HG03469 (cell line): ENCODE results near the gene ADAM12.
"Not testable (repeated sequence)": the region's sequence is repeated elsewhere in the genome, so short reads cannot be mapped to it uniquely, and the experiment has no call there.

Source experiments
- ATAC-seq: cut with Tn5 transposase; IDR thresholded peaks from one replicate; pipeline ENCODE4 v1.9.1; 2021; ENCODE audit warnings: mild to moderate bottlenecking, moderate library complexity, moderate number of reproducible peaks; ENCODE audit not compliant: unreplicated experiment

Gene ADAM12

DNA sequence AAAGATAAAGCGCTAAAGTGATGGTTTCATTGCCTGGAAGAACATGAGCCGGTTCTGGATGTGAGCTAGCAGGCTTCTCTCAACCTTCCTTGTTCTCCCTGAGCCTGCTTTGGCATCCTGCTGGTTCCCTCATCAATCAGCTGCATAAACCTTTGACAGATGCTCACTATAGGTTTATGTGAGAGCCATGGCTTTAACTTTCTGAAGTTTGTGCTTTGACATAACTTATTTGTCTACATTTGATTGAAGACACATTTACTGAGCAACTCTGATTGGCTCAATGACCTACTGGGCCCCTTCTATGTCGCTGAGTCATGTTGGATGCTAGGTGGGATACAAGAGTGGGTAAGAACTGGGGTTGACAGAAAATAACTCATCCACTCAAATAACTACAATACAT, 192.0 kb downstream of the ADAM12 start:
- no peak for ATAC-seq

DNA sequence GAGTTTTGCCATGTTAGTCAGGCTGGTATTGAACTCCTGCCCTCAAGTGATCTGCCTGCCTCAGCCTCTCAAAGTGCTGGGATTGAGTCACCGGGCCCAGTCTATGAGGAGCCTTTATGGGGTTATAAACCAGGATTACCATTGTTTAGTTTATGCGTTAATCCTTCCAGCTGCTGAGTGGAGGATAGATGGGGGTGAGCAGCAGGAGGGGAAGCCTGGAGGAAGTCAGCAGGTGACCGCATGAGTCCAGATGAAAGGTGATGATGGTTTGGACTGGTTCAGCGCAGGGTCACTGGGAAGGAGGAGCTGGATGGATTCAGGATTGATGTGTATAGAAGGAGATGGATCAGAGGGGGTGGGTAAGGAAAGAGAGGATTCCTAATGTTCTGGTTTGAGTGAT, 197.1 kb downstream of the ADAM12 start:
- ATAC-seq: no peak

DNA sequence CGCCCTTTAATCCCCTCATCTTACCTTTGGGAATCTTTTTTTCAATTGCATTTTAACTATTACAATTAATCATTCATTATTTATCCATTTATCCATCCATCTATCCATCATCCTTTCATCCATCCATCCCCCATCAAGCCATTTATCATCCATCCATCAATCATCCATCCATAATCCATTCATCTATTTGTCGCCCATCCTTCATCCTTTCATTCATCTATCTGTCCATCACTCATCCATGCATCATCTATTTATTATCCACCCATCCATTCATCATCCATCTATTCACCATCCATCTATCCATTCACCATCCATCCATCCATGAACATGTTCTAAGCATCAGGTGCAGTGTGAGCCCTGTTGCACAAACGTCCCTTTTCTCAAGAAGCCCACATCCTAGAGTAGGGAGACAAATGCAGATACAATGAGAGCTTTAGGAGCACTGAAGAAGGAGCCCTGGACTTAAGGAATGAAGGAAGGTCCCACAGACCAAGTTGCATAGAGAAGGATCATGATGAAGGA, 199.5 kb downstream of the ADAM12 start:
- ATAC-seq: no peak

DNA sequence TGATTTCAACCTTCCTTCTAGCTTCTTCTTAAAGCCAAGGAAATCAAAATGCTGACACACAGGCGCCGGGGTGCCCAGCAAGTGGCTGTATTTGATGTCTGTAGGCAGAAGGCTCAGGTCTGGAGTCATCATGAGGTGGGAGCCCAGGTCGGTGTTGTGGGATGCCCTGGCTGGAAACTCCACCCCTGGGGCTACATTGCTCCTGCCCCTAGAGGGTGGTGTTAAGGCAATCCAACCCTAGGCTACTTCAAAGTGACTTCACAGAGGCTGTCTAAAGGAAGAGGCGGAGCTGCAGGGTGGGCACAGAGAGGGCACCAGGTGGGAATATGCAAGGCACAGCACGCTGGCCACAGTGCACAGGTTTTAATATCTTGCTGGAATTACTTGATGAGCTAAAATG, 200.9 kb downstream of the ADAM12 start:
- no peak for ATAC-seq

DNA sequence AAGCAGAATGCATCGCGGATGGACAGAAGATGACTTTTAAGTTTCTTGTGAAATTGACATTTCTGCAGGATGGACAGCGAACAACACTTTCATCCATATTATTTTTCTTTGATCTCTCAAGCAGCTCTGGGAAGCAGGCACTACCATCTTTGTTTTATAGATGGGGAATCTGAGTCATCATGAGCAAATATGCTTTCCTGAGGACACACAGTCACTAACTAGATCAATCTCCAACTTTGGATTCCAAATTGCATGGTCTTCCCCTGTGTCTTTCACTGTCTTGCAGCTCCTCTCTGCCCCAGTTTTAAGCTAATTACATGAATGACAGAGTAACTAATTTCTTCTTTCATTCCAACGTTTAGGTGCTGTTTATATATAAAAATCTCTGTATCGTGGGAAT, 201.5 kb downstream of the ADAM12 start:
- ATAC-seq: no peak

DNA sequence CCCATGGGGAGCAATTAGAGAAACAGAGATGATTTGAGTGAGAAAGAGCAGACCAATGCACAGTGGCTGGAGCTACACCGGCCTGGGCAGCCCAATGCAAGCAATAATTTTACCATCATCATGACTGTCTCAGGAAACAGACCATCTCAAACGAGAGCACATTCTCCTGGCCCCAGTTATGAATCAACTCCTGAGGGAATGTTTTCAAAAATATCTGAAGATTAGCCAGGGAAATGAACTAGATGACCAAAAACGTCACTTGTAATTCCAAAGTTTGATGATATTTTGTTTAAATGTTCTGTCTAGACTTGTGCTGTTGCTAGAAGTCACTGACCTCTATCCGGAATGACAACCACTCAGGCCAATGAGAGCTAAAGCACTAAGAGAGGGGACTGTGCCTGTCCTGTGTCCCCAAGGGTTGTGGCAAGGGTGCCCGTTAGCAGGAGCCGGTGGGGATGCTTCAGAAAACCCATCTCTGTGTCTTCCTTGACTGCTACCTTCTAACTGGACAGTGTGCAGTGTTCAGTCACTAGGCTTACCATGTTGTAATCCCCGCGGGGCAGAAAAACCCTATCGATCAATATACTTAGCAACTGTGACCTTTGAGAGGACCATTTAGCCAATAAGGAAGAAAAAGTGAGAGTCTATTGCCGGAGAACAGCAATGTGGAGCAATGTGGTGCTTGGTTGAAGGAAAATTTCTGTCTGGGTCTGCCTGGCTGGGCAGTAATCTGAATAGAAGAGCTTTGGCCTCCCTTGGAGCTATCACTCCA, 202.4 kb downstream of the ADAM12 start:
- no peak for ATAC-seq

DNA sequence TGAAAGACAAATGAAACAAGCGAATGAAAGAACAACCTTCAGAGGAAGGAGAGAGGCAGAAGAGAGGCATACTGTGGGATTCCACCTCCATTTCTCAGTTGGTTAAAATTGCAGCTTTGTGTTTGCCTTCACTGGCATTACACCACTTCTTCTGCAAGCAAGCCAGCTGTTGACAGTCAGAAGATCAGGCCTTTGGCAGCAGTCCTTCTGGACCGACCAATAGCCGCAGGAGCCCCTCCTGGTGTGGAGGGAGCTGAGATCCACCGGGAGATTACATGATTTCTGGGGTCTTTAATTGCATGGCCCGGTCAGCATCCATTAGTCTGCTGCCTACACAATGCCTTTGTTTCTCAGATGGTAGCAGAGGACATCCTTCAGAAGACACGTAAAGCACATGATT, 206.7 kb downstream of the ADAM12 start:
- ATAC-seq: no peak

DNA sequence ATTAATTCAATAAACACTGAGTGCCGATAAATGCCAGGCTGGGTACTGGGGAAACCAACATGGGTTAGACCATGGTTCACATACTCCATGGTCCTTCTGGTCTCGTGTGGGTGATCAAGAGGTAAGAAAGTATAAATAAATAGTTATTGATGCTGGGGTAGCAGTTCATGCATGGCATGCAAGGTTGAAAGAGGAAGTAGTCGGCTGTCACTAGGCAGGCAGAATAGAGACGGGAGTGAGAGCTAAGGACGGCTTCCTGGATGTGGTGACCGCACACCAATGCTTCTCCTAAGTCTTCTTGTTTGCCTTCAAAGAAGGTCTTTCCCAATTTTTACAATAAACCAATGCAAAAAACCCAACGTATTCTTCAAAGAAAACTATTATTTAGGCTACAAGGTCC, 208.6 kb downstream of the ADAM12 start:
- ATAC-seq: peak; percentile 76

DNA sequence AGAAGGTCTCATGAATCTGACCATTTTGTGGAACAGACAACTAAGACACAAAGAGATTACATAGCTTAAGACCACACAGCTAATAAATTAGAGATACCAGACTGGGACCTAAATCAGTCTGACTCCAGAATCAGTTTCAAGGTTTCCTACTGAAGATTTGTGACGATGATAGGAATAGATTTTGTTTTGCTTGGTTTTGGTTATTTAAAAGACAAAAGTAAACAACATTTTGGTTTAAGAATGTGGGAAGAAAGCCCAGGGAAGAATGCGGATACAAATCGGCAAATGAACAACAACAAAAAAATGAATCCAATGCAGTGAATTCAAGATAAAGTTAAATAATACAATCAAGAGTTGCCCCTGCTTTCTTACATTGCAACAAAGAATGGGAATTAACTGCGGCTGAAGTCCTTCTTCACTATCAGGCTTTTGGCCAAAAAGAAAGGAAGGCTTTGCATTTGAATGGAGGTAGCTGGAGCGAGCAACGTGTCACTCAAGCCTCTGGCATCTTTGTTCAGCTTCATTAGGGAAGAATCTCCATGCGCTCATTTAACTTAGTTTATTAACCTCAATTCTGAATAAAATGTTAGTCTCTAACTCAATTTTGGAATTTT, 210.8 kb downstream of the ADAM12 start:
- no peak for ATAC-seq

DNA sequence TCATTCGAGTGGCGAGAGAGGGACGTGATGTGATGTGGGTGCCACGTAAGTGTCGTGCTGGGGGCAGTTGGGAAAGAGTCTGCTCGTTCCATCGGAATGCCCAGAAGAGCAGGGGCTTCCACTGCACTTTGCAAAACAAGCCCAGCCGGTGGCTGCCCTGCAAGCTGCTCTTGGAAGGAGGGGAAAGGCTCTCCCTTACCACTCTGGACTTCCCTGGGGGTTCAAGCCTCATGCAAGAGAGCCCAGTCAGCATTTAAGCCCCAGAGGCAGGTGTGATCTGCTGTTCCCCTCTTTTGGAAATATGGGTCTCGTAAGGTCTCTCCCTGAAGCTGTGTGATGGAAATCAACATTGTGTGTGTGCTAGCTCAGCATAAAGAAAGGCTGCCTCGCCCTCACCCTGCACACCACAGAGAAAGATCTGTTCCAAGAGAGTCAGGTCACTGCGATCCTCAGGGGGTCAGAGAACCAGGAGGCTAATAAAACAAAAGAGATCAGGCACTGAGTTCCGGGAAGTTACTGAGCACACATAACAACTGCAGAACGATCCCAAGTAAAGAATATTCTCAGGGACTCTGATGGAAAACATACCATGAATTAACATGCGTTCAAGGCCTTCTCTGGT, 212.5 kb downstream of the ADAM12 start:
- no peak for ATAC-seq

DNA sequence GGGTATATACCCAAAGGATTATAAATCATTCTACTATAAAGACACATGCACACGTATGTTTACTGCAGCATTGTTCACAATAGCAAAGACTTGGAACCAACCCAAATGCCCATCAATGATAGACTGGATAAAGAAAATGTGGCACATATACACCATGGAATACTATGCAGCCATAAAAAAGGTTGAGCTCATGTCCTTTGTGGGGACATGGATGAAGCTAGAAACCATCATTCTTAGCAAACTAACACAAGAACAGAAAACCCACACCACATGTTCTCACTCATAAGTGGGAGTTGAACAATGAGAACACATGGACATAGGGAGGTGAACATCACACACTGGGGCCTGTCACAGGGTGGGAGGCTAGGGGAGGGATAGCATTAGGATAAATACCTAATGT, 215.5 kb downstream of the ADAM12 start:
- ATAC-seq: not testable (repeated sequence)

DNA sequence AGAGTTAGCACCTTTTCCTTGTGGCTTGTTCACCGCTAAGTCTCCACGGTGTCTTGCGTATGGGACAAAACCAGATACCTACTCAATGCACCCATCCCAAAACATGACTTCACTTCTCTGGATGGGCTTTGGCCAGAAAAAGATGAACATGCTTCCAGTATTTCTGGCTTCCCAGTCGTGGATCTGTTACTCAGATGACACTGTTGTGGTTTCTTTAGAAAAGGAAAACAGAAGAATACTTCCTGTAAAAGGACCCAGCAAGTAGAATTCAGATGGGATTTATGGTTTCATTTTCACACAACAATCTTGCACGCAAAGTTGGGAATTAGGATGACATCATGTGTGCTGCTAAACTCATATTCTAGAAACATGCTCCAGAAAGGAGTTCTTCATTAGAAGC, 216.7 kb downstream of the ADAM12 start:
- ATAC-seq: no peak

DNA sequence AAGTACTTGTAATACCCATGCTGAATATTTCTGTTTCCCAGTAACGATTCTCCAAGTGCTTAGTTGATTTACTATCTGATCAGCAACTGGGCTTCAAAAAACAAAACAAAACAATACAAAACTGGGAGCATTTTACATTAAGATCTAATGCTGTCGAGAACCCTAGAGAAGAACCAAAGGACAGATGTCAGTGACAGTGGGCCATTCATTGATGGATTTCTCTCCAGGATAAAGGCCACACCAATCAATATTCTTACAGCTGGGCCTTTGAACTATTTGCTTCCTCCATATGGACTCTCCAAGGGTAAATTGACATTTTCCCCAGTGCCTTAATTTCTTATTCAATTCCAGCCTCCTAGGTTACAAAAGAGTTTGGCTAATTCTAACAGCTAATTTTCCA, 217.5 kb downstream of the ADAM12 start:
- ATAC-seq: no peak

DNA sequence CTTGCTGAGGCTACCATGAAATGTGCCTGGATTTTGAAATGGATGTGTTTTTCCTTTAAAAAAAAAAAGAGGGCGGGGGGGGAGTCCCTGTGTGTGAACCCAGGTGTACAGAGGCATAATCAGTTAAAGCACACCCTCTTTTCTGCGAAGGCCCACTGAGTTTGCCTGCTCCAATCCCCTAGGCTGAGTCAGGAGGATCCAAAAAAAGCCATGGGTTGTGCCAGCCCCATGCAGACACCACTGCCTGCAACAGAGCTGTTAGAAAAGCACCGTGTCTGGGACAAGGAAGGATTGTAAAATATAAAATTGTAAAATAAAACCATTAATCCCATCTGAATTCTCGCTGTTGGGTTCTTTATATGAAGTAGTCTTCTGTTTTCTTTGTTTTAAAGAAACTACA, 217.9 kb downstream of the ADAM12 start:
- ATAC-seq: no peak

DNA sequence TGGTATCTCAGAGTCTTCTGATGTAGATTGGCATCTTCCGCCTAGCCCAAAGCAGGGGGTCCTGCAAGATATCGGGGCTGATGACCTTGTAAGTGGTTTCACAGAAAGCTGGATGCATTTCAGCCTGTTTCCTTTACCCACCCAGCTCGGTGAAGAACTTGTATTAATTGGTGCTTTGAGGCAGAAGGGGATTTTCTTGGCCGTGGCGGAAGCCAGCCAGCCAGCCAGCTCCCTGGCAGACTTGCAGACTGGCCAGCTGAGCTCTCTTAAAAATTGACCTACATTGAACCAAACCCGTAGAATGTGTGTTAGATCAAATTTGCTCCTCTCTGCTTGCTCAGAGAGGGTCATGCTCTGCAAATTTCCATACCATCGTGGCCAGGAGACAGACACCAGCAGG, 218.4 kb downstream of the ADAM12 start:
- ATAC-seq: no peak

DNA sequence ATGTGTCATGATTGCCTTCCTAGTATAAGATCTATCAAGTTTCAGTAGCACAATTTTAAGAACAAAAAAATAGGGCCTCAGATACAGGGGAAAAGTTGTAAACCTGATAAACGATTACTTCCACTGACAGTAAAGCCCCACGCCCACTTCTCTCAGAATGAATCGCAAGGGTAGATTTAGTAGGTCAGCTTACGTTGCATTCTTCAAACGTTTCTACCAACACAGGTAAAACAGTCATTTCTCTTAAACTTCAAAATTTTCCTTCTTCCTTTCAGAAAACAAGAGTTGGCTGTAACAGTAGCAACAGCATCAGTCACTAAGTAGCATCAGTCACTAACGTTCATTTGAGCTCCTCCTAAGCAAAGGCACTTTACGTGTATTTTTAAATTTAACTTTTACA, 221.5 kb downstream of the ADAM12 start:
- no peak for ATAC-seq

DNA sequence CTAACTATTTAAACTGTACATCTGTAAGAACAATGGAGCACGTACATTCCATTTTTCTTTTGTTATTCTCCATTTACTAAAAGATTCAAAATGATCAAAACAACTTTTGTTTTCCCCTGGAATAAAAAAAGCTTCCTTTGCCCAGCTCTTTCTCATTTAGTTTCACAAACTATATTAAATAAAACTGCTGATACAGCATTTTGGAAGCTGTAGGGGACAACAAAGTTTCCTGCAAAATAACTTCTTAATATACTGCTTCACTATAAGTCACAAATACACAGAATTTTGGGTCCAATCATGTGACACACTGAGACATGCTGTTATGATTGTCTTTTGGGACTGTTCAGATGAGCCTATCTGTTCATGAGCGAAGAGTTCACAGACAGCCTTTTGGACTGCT, 222.4 kb downstream of the ADAM12 start:
- no peak for ATAC-seq

DNA sequence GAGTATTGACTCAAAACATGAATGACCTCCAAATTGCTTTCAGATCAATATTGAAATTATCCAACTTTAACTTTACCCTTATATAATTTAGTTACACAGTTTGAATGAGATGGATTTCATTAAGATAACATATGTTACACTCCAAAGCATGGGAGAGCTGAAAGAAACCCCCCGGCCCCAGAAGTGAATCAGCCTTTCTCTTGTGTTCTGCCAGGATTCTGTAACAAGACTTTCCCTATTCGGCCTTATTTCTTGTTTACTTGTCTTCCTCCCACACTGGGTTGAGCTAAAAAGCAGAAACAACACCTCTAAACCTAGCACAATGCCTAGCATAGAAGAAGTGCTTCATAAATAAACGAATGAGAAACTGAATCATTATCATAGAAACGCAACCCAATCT, 224.8 kb downstream of the ADAM12 start:
- no peak for ATAC-seq

DNA sequence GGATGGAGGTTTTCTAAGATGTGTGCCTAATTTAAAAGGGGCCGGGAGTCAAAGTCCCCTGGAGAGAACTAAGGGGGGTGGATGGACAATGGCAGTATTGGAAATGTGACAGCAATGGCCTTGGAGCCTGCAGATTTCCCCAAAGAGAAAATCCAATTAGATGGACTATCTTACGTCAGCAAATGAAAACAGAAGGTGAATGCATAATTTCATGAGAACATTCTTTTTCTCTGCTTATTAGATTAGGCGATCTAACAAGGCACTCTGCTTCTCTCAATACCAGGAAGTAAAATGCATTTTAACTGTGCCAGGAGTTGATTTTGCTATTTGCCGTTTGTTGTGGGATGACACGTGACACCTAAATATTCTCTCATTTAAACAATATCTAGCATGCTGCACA, 226.6 kb downstream of the ADAM12 start:
- no peak for ATAC-seq

DNA sequence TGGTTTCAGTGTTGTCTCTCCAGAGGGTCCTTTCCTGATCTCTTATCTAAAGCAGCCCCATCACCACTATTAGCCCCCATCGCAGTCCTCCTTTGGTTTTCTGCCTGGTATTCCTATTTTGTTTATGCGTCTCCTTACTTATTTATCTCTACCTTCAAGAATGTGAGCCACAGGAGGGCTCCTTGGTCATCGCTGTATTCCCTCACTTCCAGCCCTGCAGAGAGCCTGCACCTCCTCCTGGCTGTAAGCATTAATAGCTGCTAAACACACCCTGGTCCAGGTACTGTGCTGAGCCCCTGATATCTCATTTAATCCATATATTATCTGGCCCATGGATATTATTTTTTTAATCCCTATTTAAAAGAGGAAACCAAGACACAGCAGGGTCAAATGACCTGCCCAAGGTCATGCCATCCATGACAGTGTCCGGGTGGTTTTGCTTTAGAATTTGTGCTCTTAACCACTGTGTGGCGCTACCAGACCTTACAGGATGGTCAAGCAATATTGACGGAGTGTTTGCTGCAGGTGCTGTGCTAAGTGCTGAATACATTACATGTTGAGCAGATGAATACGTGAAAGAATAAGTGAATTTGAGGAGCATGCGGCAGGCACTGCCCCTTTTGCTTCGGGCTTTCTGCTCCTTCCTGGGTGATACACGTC, 227.2 kb downstream of the ADAM12 start:
- no peak for ATAC-seq

DNA sequence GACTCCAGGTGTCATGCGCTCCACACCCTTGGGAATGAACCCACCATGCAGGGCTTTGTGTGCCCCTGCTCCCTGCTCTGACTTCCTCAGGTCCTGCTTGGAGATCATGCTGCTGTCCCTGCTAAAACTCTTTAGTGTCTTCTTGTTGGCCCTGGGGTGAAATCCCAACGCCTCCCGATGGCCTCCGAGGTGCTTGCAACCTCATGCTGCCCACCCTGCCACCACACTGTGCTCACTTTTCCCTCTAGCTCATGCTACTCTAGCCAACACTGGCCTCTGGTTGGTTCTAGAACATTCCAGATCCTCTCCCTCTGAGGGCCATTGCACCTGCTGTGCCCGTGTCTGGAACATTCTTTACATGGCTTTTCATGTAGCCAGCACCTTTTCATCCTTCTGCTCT, 227.7 kb downstream of the ADAM12 start:
- ATAC-seq: no peak
